Measurements from ENCODE around the gene CALN1. TPM values are rescaled to one million over a fixed set of nuclear protein-coding genes. Genes with fewer than 3 reads are reported as not detected.

Gene CALN1
- total RNA-seq, 4 donors from 2014 or later, result under 0.01 to 0.06 TPM; not detected in 2

- no peaks in the 10 kb centered on the region for H3K36me3 ChIP-seq
- 81% methylated on average over 4 of the region's 4 CpGs for WGBS
- no peak overlapping the region for H3K4me3 ChIP-seq
- H3K27me3 ChIP-seq, result no peaks in the 10 kb centered on the region
- H3K9me3 ChIP-seq, result no peaks in the 10 kb centered on the region
- no peak for TF ChIP-seq POLR2AphosphoS5 (IDR thresholded peaks at IDR 0.05)
- TF ChIP-seq CTCF (IDR thresholded peaks at IDR 0.05), result no peak
- no peak for TF ChIP-seq POLR2A (IDR thresholded peaks at IDR 0.05; ENCODE audit: low read depth)
- TF ChIP-seq EP300 (IDR thresholded peaks at IDR 0.05), result no peak
- H3K4me1 ChIP-seq, result no peaks in the 10 kb centered on the region
- no peak for DNase-seq (ENCODE audit: extremely low spot score)
- intact Hi-C loops (cut with DNase I), result no loop called here
- no peak overlapping the region for H3K27ac ChIP-seq (replicated peaks in 1 of 4)
Observed at GRCh38 chr7:72406820-72407403, 5.2 kb downstream of the CALN1 start.

GRCh38 chr7:72405871-72406270, 6.3 kb downstream of the CALN1 start:
- TF ChIP-seq EP300 (IDR thresholded peaks at IDR 0.05) (no peak), CTCF (IDR thresholded peaks at IDR 0.05) (no peak), POLR2AphosphoS5 (IDR thresholded peaks at IDR 0.05) (no peak), POLR2A (IDR thresholded peaks at IDR 0.05; ENCODE audit: low read depth) (no peak)
- 82% methylated on average over 6 of the region's 15 CpGs for WGBS
- no peak overlapping the region for H3K4me3 ChIP-seq

GRCh38 chr7:72405418-72405817, 6.7 kb downstream of the CALN1 start:
- no peaks in the 10 kb centered on the region for H3K4me1 ChIP-seq
- intact Hi-C loops (cut with DNase I), result no loop called here
- no peaks in the 10 kb centered on the region for H3K9me3 ChIP-seq
- no peak for DNase-seq (ENCODE audit: extremely low spot score)
- no peaks in the 10 kb centered on the region for H3K27me3 ChIP-seq
- H3K4me3 ChIP-seq, result no peak overlapping the region
- no peaks in the 10 kb centered on the region for H3K36me3 ChIP-seq
- WGBS, result 68% methylated on average over 11 of the region's 11 CpGs
- no peak overlapping the region for H3K27ac ChIP-seq (replicated peaks in 1 of 4)
- TF ChIP-seq POLR2A (IDR thresholded peaks at IDR 0.05; ENCODE audit: low read depth), result no peak
- TF ChIP-seq EP300 (IDR thresholded peaks at IDR 0.05), result no peak
- TF ChIP-seq CTCF (IDR thresholded peaks at IDR 0.05), result no peak
- TF ChIP-seq POLR2AphosphoS5 (IDR thresholded peaks at IDR 0.05), result no peak

More at GRCh38 chr7:72405871-72406270, 6.3 kb downstream of the CALN1 start:
- Histone ChIP-seq H3K9me3 (no peaks in the 10 kb centered on the region), H3K27ac (replicated peaks in 1 of 4) (no peak overlapping the region), H3K4me1 (no peaks in the 10 kb centered on the region), H3K36me3 (no peaks in the 10 kb centered on the region), H3K27me3 (no peaks in the 10 kb centered on the region)
- no peak for DNase-seq (ENCODE audit: extremely low spot score)
- intact Hi-C loops (cut with DNase I), result no loop called here

- intact Hi-C loops (cut with DNase I), result no loop called here
- DNase-seq (ENCODE audit: extremely low spot score), result no peak
- no peaks in the 10 kb centered on the region for H3K36me3 ChIP-seq
- TF ChIP-seq POLR2AphosphoS5 (IDR thresholded peaks at IDR 0.05) (no peak), POLR2A (IDR thresholded peaks at IDR 0.05; ENCODE audit: low read depth) (no peak), CTCF (IDR thresholded peaks at IDR 0.05) (no peak), EP300 (IDR thresholded peaks at IDR 0.05) (no peak)
- no peaks in the 10 kb centered on the region for H3K4me1 ChIP-seq
- WGBS, result 85% methylated on average over 5 of the region's 5 CpGs
- no peaks in the 10 kb centered on the region for H3K9me3 ChIP-seq
- H3K27ac ChIP-seq (replicated peaks in 1 of 4), result no peak overlapping the region
- H3K27me3 ChIP-seq, result no peaks in the 10 kb centered on the region
- no peak overlapping the region for H3K4me3 ChIP-seq
Observed at GRCh38 chr7:72404743-72405142, 7.4 kb downstream of the CALN1 start.
